Muscle of arm (tissue), 14 donors: Measurements from ENCODE around the gene GTF2IRD1. TPM values are rescaled to one million over a fixed set of nuclear protein-coding genes. Genes with fewer than 3 reads are reported as not detected.
A peak's percentile ranks its signal among the peaks of the same experiment; 100 is the strongest.
"Not testable (repeated sequence)": the region's sequence is repeated elsewhere in the genome, so short reads cannot be mapped to it uniquely, and the experiment has no call there.

Experiments used
- DNase-seq: peaks from one replicate; pipeline ENCODE4 v3.0.0-alpha.2; 2013
- long read RNA-seq, 11 donors: transcript quantifications; one replicate each; lab custom pipeline, GENCODE V29; 2026
- polyA plus RNA-seq, 12 donors: library from polyadenylated mRNA; unstranded; fragments of 120-200 nt; gene quantifications; one replicate each; pipeline ENCODE4 v1.2.1, GENCODE V29; 2013; ENCODE audit not compliant: insufficient read length in 12 of 12

Gene GTF2IRD1
- polyA plus RNA-seq = 10 to 100 TPM in 11 of 12 donors, not detected in 1; 31.8 to 55.0 (median 46.8) TPM
- long read RNA-seq, donor 1, partial matches to known transcripts = 0 of 5 reads
- long read RNA-seq, donor 1, other reads (novel, unspliced or antisense) = 0 of 5 reads
- long read RNA-seq, donor 2, partial matches to known transcripts = 0 of 1 reads
- long read RNA-seq, donor 2, other reads (novel, unspliced or antisense) = 0 of 1 reads
- long read RNA-seq, donor 3, partial matches to known transcripts = 0 of 2 reads
- long read RNA-seq, donor 3, other reads (novel, unspliced or antisense) = 0 of 2 reads
- long read RNA-seq, donor 4, partial matches to known transcripts = 0 of 1 reads
- long read RNA-seq, donor 4, other reads (novel, unspliced or antisense) = 0 of 1 reads
- long read RNA-seq, donor 5, partial matches to known transcripts = 0 of 3 reads
- long read RNA-seq, donor 5, other reads (novel, unspliced or antisense) = 0 of 3 reads
- long read RNA-seq, donor 6, partial matches to known transcripts = 0 of 1 reads
- long read RNA-seq, donor 6, other reads (novel, unspliced or antisense) = 0 of 1 reads
- long read RNA-seq, donor 7 = 0 reads
- long read RNA-seq, donor 8, partial matches to known transcripts = 0 of 3 reads
- long read RNA-seq, donor 8, other reads (novel, unspliced or antisense) = 0 of 3 reads
- long read RNA-seq, donor 9, partial matches to known transcripts = 0 of 3 reads
- long read RNA-seq, donor 9, other reads (novel, unspliced or antisense) = 0 of 3 reads
- long read RNA-seq, donor 10, partial matches to known transcripts = 0 of 1 reads
- long read RNA-seq, donor 10, other reads (novel, unspliced or antisense) = 0 of 1 reads
- long read RNA-seq, donor 11, partial matches to known transcripts = 0 of 2 reads
- long read RNA-seq, donor 11, other reads (novel, unspliced or antisense) = 0 of 2 reads

GRCh38 chr7:74453322-74454011 is at the start of gene GTF2IRD1:
Gene GTF2IRD1, plus strand, starts transcription at chr7:74453906. Its CDS starts 54,175 bp downstream, at chr7:74508081.
- DNase-seq = peak; percentile 59

GRCh38 chr7:74404388-74404700 is 49.4 kb upstream of the GTF2IRD1 start:
- no peak for DNase-seq

- no peak for DNase-seq
These were observed 49.0 kb upstream of the GTF2IRD1 start for GRCh38 chr7:74404741-74405140.

GRCh38 chr7:74405191-74405898 is 48.4 kb upstream of the GTF2IRD1 start:
- no peak for DNase-seq

- no peak for DNase-seq
These were observed 47.7 kb upstream of the GTF2IRD1 start for GRCh38 chr7:74405899-74406512.

- no peak for DNase-seq
These were observed 45.7 kb upstream of the GTF2IRD1 start for GRCh38 chr7:74407958-74408357.

GRCh38 chr7:74409571-74409970 is 44.1 kb upstream of the GTF2IRD1 start:
- no peak for DNase-seq

GRCh38 chr7:74410772-74411171 is 42.9 kb upstream of the GTF2IRD1 start:
- no peak for DNase-seq

- DNase-seq = not testable (repeated sequence)
These were observed 42.1 kb upstream of the GTF2IRD1 start for GRCh38 chr7:74411571-74411970.

- no peak for DNase-seq
These were observed 41.6 kb upstream of the GTF2IRD1 start for GRCh38 chr7:74412056-74412455.

- DNase-seq = no peak
These were observed 41.1 kb upstream of the GTF2IRD1 start for GRCh38 chr7:74412603-74413002.

- DNase-seq = not testable (repeated sequence)
These were observed 38.9 kb upstream of the GTF2IRD1 start for GRCh38 chr7:74414595-74415333.

- peak; percentile 70 for DNase-seq
These were observed 36.2 kb upstream of the GTF2IRD1 start for GRCh38 chr7:74417419-74417971.

GRCh38 chr7:74418076-74418475 is 35.6 kb upstream of the GTF2IRD1 start:
- no peak for DNase-seq

GRCh38 chr7:74418538-74418937 is 35.2 kb upstream of the GTF2IRD1 start:
- DNase-seq = no peak

GRCh38 chr7:74419232-74419631 is 34.5 kb upstream of the GTF2IRD1 start:
- not testable (repeated sequence) for DNase-seq

- DNase-seq = no peak
These were observed 33.7 kb upstream of the GTF2IRD1 start for GRCh38 chr7:74420006-74420405.

- DNase-seq = no peak
These were observed 29.3 kb upstream of the GTF2IRD1 start for GRCh38 chr7:74424291-74424880.

GRCh38 chr7:74428023-74428422 is 25.7 kb upstream of the GTF2IRD1 start:
- DNase-seq = no peak
